Stimulated activated naive B cell treated with anti-CD40 and anti-IgM and Interleukin-4, amounts not matched to agents 10 μg/mL and 1 μg/mL and 100 μg/mL, for 72 hours (primary cell): ENCODE data around the gene PPFIA1.

Experiments
- ATAC-seq, 2 donors: fragments of 150-1000 bp; cut with Tn5 transposase; replicated peaks; 2 replicates each; pipeline ENCODE4 v1.10.0; 2021; ENCODE audit warnings: moderate library complexity in 1 of 2
- DNase-seq: peaks from one replicate; pipeline ENCODE4 v3.0.0; 2021
- H3K27ac Mint-ChIP-seq: one replicate; pipeline ENCODE4 v1.8.0; 2022; ENCODE audit warnings: mild to moderate bottlenecking, mixed read lengths
- H3K27me3 Mint-ChIP-seq, 2 donors: one replicate each; pipeline ENCODE4 v1.8.0; 2022; ENCODE audit warnings: mixed read lengths in 2 of 2
- H3K36me3 Mint-ChIP-seq, 2 donors: one replicate each; pipeline ENCODE4 v1.8.0; 2022; ENCODE audit warnings: mixed read lengths in 2 of 2, mild to moderate bottlenecking in 1 of 2
- H3K4me1 Mint-ChIP-seq, 2 donors: one replicate each; pipeline ENCODE4 v1.8.0; 2022; ENCODE audit warnings: mixed read lengths in 2 of 2, mild to moderate bottlenecking in 1 of 2
- H3K4me3 Mint-ChIP-seq, 2 donors: one replicate each; pipeline ENCODE4 v1.8.0; 2022; ENCODE audit warnings: mild to moderate bottlenecking in 2 of 2, mixed read lengths in 2 of 2, moderate library complexity in 1 of 2
- H3K9me3 Mint-ChIP-seq, 2 donors: one replicate each; pipeline ENCODE4 v1.8.0; 2022; ENCODE audit warnings: mixed read lengths in 2 of 2, mild to moderate bottlenecking in 1 of 2

PPFIA1 gene

DNA sequence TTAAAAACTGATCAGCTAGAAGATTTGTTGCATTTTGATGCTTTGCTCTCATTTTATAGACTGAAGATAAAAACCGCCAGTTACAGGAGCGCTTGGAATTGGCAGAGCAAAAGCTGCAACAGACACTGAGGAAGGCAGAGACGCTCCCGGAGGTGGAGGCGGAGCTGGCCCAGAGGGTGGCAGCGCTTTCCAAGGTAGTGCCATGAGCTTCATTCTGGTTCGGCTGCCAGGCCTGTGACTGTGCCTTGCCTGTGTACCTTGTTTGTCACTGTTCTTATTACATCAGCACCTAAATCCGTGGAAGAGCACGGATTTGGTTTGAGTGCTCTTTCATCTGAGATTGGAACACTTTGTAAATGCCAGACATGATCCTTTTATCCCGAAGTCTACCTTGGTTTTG is 61.4 kb downstream of the PPFIA1 start:
- DNase-seq (no peak), ATAC-seq (no peak)
- Mint-ChIP-seq H3K9me3 (no peaks in the 10 kb centered on the region), H3K27ac (no peak overlapping the region), H3K4me3 (no peak overlapping the region), H3K36me3 (peaks cover 52 to 73% of the 10 kb centered on the region in 2 donors), H3K4me1 (peaks cover 5 to 6% of the 10 kb centered on the region in 2 donors), H3K27me3 (no peaks in the 10 kb centered on the region)

DNA sequence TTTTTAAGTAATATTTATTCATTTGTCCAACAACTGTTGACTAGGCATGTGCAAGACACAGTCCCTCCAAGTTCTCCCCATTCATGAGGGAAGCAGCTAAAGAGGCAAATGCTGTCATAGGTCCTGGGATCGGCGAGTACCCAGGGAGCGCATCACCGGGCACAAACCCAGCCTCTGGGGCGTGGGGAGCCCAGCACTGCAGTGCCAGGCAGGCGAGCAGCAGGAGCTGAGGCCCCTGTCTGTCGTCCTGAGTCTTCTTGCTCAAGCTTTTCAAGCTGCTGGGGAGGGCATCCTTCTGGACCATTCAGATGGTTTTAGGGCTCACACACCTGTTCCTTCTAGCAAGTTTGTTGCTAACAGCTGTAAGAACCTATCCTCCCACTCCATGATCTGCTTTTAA is 62.1 kb downstream of the PPFIA1 start:
- Mint-ChIP-seq H3K36me3 (peaks cover 49 to 73% of the 10 kb centered on the region in 2 donors), H3K27ac (no peak overlapping the region), H3K4me1 (peaks cover 5 to 6% of the 10 kb centered on the region in 2 donors), H3K4me3 (no peak overlapping the region), H3K9me3 (no peaks in the 10 kb centered on the region), H3K27me3 (no peaks in the 10 kb centered on the region)
- ATAC-seq, result no peak
- no peak for DNase-seq

- no peak for DNase-seq
- H3K4me1 Mint-ChIP-seq, result peaks cover 4 to 5% of the 10 kb centered on the region in 2 donors
- H3K4me3 Mint-ChIP-seq, result no peak overlapping the region
- no peak for ATAC-seq
- H3K9me3 Mint-ChIP-seq, result no peaks in the 10 kb centered on the region
- peaks cover 49 to 67% of the 10 kb centered on the region in 2 donors for H3K36me3 Mint-ChIP-seq
- H3K27ac Mint-ChIP-seq, result no peak overlapping the region
- no peaks in the 10 kb centered on the region for H3K27me3 Mint-ChIP-seq
These were observed 62.8 kb downstream of the PPFIA1 start for GRCh38 chr11:70333261-70333660.

GRCh38 chr11:70334351-70334995 is 64.0 kb downstream of the PPFIA1 start:
- no peaks in the 10 kb centered on the region for H3K9me3 Mint-ChIP-seq
- no peak overlapping the region for H3K4me3 Mint-ChIP-seq
- peaks cover 3 to 5% of the 10 kb centered on the region in 2 donors for H3K4me1 Mint-ChIP-seq
- no peak for ATAC-seq
- DNase-seq, result no peak
- H3K27me3 Mint-ChIP-seq, result no peaks in the 10 kb centered on the region
- H3K36me3 Mint-ChIP-seq, result peaks cover 54 to 70% of the 10 kb centered on the region in 2 donors
- H3K27ac Mint-ChIP-seq, result no peak overlapping the region

GRCh38 chr11:70335511-70335910 is 65.0 kb downstream of the PPFIA1 start:
- no peaks in the 10 kb centered on the region for H3K27me3 Mint-ChIP-seq
- DNase-seq (no peak), ATAC-seq (no peak)
- peaks cover 51 to 68% of the 10 kb centered on the region in 2 donors for H3K36me3 Mint-ChIP-seq
- no peak overlapping the region for H3K4me3 Mint-ChIP-seq
- peaks cover 3 to 5% of the 10 kb centered on the region in 2 donors for H3K4me1 Mint-ChIP-seq
- H3K9me3 Mint-ChIP-seq, result no peaks in the 10 kb centered on the region
- no peak overlapping the region for H3K27ac Mint-ChIP-seq

DNA sequence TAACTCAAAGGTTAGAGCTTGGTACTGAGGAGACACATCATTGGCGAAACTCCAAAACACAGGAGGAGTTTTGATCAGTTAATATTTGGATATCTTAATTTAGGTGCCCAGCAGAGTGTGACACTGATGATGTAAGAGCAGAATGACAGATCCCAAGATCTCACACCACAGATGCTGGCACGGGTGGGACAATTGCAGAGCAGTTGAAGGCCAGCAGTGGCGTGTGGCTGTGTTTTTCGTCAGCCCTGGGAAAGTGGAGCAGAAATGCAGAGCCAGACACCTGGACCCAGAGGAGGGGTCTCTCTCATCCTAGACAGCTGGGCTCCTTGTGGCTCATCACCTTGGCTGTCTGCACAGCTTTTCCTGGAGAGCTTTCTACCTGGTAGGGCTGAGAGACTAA is 68.1 kb downstream of the PPFIA1 start:
- H3K27me3 Mint-ChIP-seq, result no peaks in the 10 kb centered on the region
- H3K4me3 Mint-ChIP-seq, result no peak overlapping the region
- ATAC-seq (no peak), DNase-seq (no peak)
- H3K4me1 Mint-ChIP-seq, result peaks cover 3 to 5% of the 10 kb centered on the region in 2 donors
- no peak overlapping the region for H3K27ac Mint-ChIP-seq
- no peaks in the 10 kb centered on the region for H3K9me3 Mint-ChIP-seq
- H3K36me3 Mint-ChIP-seq, result peaks cover 54 to 62% of the 10 kb centered on the region in 2 donors

- H3K27me3 Mint-ChIP-seq, result no peaks in the 10 kb centered on the region
- H3K27ac Mint-ChIP-seq, result no peak overlapping the region
- H3K4me1 Mint-ChIP-seq, result peaks cover 0 to 2% of the 10 kb centered on the region in 2 donors
- H3K4me3 Mint-ChIP-seq, result no peak overlapping the region
- H3K9me3 Mint-ChIP-seq, result no peaks in the 10 kb centered on the region
- peaks cover 53 to 59% of the 10 kb centered on the region in 2 donors for H3K36me3 Mint-ChIP-seq
- DNase-seq (no peak), ATAC-seq (no peak)
These were observed 68.6 kb downstream of the PPFIA1 start for GRCh38 chr11:70339066-70339465.

GRCh38 chr11:70341881-70342429 is 71.5 kb downstream of the PPFIA1 start:
- Mint-ChIP-seq H3K27ac (peak overlapping the region; percentile 14), H3K27me3 (no peaks in the 10 kb centered on the region), H3K4me3 (no peak overlapping the region), H3K4me1 (no peaks in the 10 kb centered on the region), H3K36me3 (peaks cover 55 to 57% of the 10 kb centered on the region in 2 donors), H3K9me3 (no peaks in the 10 kb centered on the region)
- no peak for ATAC-seq
- no peak for DNase-seq

GRCh38 chr11:70343636-70344035 is 73.1 kb downstream of the PPFIA1 start:
- Mint-ChIP-seq H3K27ac (no peak overlapping the region), H3K36me3 (peaks cover 52 to 61% of the 10 kb centered on the region in 2 donors), H3K4me3 (no peak overlapping the region), H3K27me3 (no peaks in the 10 kb centered on the region), H3K4me1 (no peaks in the 10 kb centered on the region), H3K9me3 (no peaks in the 10 kb centered on the region)
- ATAC-seq (no peak), DNase-seq (no peak)

GRCh38 chr11:70348191-70348590 is 77.7 kb downstream of the PPFIA1 start:
- no peak for DNase-seq

GRCh38 chr11:70348608-70349007 is 78.1 kb downstream of the PPFIA1 start:
- Mint-ChIP-seq H3K36me3 (peaks cover 38 to 49% of the 10 kb centered on the region in 2 donors), H3K4me3 (no peak overlapping the region), H3K27ac (no peak overlapping the region)

More at GRCh38 chr11:70348191-70348590, 77.7 kb downstream of the PPFIA1 start:
- Mint-ChIP-seq H3K9me3 (no peaks in the 10 kb centered on the region), H3K4me3 (no peak overlapping the region), H3K27me3 (no peaks in the 10 kb centered on the region), H3K27ac (no peak overlapping the region), H3K4me1 (no peaks in the 10 kb centered on the region), H3K36me3 (peaks cover 41 to 53% of the 10 kb centered on the region in 2 donors)
- ATAC-seq, result no peak

DNA sequence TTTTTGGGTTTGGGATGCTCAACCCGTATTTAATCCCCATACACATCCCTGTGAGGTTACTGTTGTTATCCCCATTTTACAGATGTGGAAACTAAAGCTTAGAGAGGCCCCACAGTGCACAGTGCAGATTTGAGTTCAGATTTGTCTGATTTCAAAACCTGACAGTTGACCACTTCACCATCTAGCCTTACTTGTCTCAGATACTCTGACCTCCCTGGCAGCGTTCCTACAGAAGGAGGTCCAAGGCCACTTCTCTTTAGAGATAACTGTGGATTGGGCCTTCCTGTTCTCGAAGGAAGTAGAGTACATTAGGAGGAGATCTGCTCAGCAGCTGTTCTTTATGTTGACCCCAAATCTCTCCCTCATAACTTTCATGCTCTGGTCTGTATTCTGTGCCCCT is 81.2 kb downstream of the PPFIA1 start:
- Mint-ChIP-seq H3K27me3 (no peaks in the 10 kb centered on the region), H3K36me3 (peaks cover 39 to 55% of the 10 kb centered on the region in 2 donors), H3K9me3 (no peaks in the 10 kb centered on the region), H3K4me1 (no peaks in the 10 kb centered on the region), H3K27ac (no peak overlapping the region), H3K4me3 (no peak overlapping the region)
- DNase-seq (no peak), ATAC-seq (no peak)

More at GRCh38 chr11:70348608-70349007, 78.1 kb downstream of the PPFIA1 start:
- Mint-ChIP-seq H3K4me1 (no peaks in the 10 kb centered on the region), H3K9me3 (no peaks in the 10 kb centered on the region), H3K27me3 (no peaks in the 10 kb centered on the region)
- DNase-seq (no peak), ATAC-seq (no peak)

GRCh38 chr11:70352100-70352499 is 81.6 kb downstream of the PPFIA1 start:
- H3K36me3 Mint-ChIP-seq, result peaks cover 43 to 57% of the 10 kb centered on the region in 2 donors
- no peaks in the 10 kb centered on the region for H3K4me1 Mint-ChIP-seq
- DNase-seq (no peak), ATAC-seq (no peak)
- no peaks in the 10 kb centered on the region for H3K9me3 Mint-ChIP-seq
- no peak overlapping the region for H3K4me3 Mint-ChIP-seq
- no peaks in the 10 kb centered on the region for H3K27me3 Mint-ChIP-seq
- H3K27ac Mint-ChIP-seq, result no peak overlapping the region

DNA sequence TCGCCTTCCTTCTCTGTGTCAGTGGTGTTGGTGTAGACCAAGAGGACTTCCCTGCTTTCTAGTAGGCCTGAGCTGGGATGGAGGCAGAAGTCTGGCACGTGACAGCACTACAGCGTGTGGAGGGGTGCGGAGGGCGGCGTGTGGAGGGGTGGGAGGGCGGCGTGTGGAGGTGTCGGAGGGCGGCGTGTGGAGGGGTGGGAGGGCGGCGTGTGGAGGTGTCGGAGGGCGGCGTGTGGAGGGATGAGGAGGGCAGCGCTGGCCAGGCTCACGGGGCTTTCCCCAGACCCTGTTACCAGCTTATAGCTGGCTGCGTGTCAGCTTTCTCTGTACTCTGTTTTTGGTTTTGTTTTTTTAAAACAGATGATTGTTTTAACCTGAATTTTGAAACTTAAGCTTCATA is 82.1 kb downstream of the PPFIA1 start:
- H3K27ac Mint-ChIP-seq, result no peak overlapping the region
- peaks cover 40 to 52% of the 10 kb centered on the region in 2 donors for H3K36me3 Mint-ChIP-seq
- no peak for ATAC-seq
- no peaks in the 10 kb centered on the region for H3K4me1 Mint-ChIP-seq
- no peaks in the 10 kb centered on the region for H3K27me3 Mint-ChIP-seq
- H3K4me3 Mint-ChIP-seq, result no peak overlapping the region
- H3K9me3 Mint-ChIP-seq, result no peaks in the 10 kb centered on the region
- DNase-seq, result no peak

DNA sequence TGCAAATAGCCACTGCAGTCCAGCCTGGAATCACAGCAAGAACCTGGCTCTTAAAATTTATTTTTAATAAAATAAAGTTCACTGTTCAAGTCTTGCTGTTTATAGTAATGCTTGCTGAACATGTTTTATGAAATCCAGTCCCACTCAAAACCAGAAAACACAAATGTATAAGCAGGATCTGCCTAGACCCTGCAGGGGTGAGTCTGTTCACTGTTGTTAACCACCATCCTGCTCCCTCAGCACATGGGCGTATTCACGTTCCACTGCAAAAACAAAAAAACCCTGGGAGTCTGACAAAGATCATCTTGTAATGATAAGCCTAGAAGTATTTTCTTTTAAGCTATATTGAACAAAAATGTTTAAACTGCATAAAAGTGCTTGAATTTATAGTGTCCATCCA is 82.8 kb downstream of the PPFIA1 start:
- H3K9me3 Mint-ChIP-seq, result no peaks in the 10 kb centered on the region
- ATAC-seq (no peak), DNase-seq (no peak)
- no peak overlapping the region for H3K4me3 Mint-ChIP-seq
- no peak overlapping the region for H3K27ac Mint-ChIP-seq
- H3K36me3 Mint-ChIP-seq, result peaks cover 45 to 47% of the 10 kb centered on the region in 2 donors
- no peaks in the 10 kb centered on the region for H3K27me3 Mint-ChIP-seq
- no peaks in the 10 kb centered on the region for H3K4me1 Mint-ChIP-seq
